ENCODE results near the gene GIMAP8. TPM values are rescaled to one million over a fixed set of nuclear protein-coding genes. Genes with fewer than 3 reads are reported as not detected.
"Not testable (repeated sequence)": the region's sequence is repeated elsewhere in the genome, so short reads cannot be mapped to it uniquely, and the experiment has no call there.

The GIMAP8 gene
- total RNA-seq, 1 donor from 2014 or later: under 0.01 TPM

GRCh38 chr7:150519310-150519709 lies 68.9 kb downstream of the GIMAP8 start:
- Histone ChIP-seq H3K4me3 (ENCODE audit: low read depth, low read length) (no peak overlapping the region), H3K27me3 (ENCODE audit: control insufficient read depth, insufficient read depth, low read length) (no peaks in the 10 kb centered on the region), H3K36me3 (ENCODE audit: control insufficient read depth, insufficient read depth, low read length) (no peaks in the 10 kb centered on the region)
- no peak for FAIRE-seq
- TF ChIP-seq, protein P1, sequence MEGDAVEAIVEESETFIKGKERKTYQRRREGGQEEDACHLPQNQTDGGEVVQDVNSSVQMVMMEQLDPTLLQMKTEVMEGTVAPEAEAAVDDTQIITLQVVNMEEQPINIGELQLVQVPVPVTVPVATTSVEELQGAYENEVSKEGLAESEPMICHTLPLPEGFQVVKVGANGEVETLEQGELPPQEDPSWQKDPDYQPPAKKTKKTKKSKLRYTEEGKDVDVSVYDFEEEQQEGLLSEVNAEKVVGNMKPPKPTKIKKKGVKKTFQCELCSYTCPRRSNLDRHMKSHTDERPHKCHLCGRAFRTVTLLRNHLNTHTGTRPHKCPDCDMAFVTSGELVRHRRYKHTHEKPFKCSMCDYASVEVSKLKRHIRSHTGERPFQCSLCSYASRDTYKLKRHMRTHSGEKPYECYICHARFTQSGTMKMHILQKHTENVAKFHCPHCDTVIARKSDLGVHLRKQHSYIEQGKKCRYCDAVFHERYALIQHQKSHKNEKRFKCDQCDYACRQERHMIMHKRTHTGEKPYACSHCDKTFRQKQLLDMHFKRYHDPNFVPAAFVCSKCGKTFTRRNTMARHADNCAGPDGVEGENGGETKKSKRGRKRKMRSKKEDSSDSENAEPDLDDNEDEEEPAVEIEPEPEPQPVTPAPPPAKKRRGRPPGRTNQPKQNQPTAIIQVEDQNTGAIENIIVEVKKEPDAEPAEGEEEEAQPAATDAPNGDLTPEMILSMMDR (IDR thresholded peaks at IDR 0.05; ENCODE audit: insufficient read depth, low read length, severe bottlenecking): no peak
- no peak for DNase-seq (ENCODE audit: low read depth)

DNA sequence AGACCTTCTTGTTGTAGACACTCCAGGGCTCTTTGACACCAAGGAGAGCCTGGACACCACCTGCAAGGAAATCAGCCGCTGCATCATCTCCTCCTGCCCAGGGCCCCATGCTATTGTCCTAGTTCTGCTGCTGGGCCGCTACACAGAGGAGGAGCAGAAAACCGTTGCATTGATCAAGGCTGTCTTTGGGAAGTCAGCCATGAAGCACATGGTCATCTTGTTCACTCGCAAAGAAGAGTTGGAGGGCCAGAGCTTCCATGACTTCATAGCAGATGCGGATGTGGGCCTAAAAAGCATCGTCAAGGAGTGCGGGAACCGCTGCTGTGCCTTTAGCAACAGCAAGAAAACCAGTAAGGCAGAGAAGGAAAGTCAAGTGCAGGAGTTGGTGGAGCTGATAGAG lies 69.7 kb downstream of the GIMAP8 start:
- Histone ChIP-seq H3K36me3 (ENCODE audit: control insufficient read depth, insufficient read depth, low read length) (no peaks in the 10 kb centered on the region), H3K4me3 (ENCODE audit: low read depth, low read length) (no peak overlapping the region), H3K27me3 (ENCODE audit: control insufficient read depth, insufficient read depth, low read length) (no peaks in the 10 kb centered on the region)
- TF ChIP-seq, protein P1 (IDR thresholded peaks at IDR 0.05; ENCODE audit: insufficient read depth, low read length, severe bottlenecking): no peak
- DNase-seq (ENCODE audit: low read depth) (no peak), FAIRE-seq (no peak)

DNA sequence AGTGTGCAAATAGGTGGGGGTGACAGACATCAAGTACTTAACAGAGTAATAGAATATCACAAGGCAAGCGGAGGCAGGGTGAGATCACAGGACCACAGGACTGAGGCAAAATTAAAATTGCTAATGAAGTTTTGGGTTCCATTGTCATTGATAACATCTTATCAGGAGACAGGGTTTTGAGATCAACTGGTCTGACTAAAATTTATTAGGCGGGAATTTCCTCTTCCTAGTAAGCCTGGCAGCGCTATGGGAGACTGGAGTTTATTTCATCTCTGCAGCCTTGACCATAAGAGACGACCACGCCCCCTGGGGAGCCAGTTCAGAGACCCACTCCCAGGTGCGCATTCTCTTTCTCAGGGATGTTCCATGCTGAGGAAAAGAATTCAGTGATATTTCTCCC lies 72.5 kb downstream of the GIMAP8 start:
- DNase-seq (ENCODE audit: low read depth); H3K4me3 ChIP-seq (ENCODE audit: low read depth, low read length); FAIRE-seq; H3K36me3 ChIP-seq (ENCODE audit: control insufficient read depth, insufficient read depth, low read length); H3K27me3 ChIP-seq (ENCODE audit: control insufficient read depth, insufficient read depth, low read length): not testable (repeated sequence)

GRCh38 chr7:150524018-150524417 lies 73.6 kb downstream of the GIMAP8 start:
- H3K4me3 ChIP-seq (ENCODE audit: low read depth, low read length): no peak overlapping the region
- TF ChIP-seq, protein P1 (IDR thresholded peaks at IDR 0.05; ENCODE audit: insufficient read depth, low read length, severe bottlenecking): no peak
- no peaks in the 10 kb centered on the region for H3K27me3 ChIP-seq (ENCODE audit: control insufficient read depth, insufficient read depth, low read length)
- DNase-seq (ENCODE audit: low read depth) (no peak), FAIRE-seq (no peak)
- H3K36me3 ChIP-seq (ENCODE audit: control insufficient read depth, insufficient read depth, low read length): no peaks in the 10 kb centered on the region

Other genes starting within 250 kb of the GIMAP8 start
- 7.6 and 8.2 TPM in 2 replicates for gene LRRC61, start 127.3 kb upstream of the GIMAP8 start, total RNA-seq
- gene ACTR3C, start 127.1 kb upstream of the GIMAP8 start, total RNA-seq: 4.2 and 6.4 TPM in 2 replicates
- gene RARRES2, start 109.0 kb upstream of the GIMAP8 start, total RNA-seq: 1.1 TPM in 1 of 2 replicates, not detected in the other
- 26.1 and 28.2 TPM in 2 replicates for gene REPIN1, start 81.8 kb upstream of the GIMAP8 start, total RNA-seq
- gene ZNF775, start 71.3 kb upstream of the GIMAP8 start, total RNA-seq: 3.2 and 3.5 TPM in 2 replicates
- not detected in 2 replicates for gene GIMAP7, start 64.2 kb downstream of the GIMAP8 start, total RNA-seq
- gene GIMAP4, start 116.8 kb downstream of the GIMAP8 start, total RNA-seq: not detected in 2 replicates
- not detected in 2 replicates for gene GIMAP6, start 181.8 kb downstream of the GIMAP8 start, total RNA-seq
- gene GIMAP2, start 235.1 kb downstream of the GIMAP8 start, total RNA-seq: 0.13 and 0.26 TPM in 2 replicates